Chondrocyte (in vitro differentiated cells): Measurements from ENCODE around the gene SORBS2. TPM values are rescaled to one million over a fixed set of nuclear protein-coding genes. Genes with fewer than 3 reads are reported as not detected.

Experiments
- DNase-seq: peaks from one replicate; pipeline ENCODE4 v3.0.0; 2021; ENCODE audit warnings: mixed read lengths, low spot score
- H3K27ac Mint-ChIP-seq: one replicate; pipeline ENCODE4 v1.8.0; 2021; ENCODE audit warnings: mild to moderate bottlenecking, moderate library complexity, mixed read lengths; ENCODE audit not compliant: unreplicated experiment
- H3K27me3 Mint-ChIP-seq: 2 replicates; pipeline ENCODE4 v1.8.0; 2021; ENCODE audit warnings: low read depth, mixed read lengths
- H3K36me3 Mint-ChIP-seq: 2 replicates; pipeline ENCODE4 v1.8.0; 2021; ENCODE audit warnings: low read depth, mixed read lengths
- H3K4me1 Mint-ChIP-seq: 2 replicates; pipeline ENCODE4 v1.8.0; 2021; ENCODE audit warnings: low read depth, mild to moderate bottlenecking, mixed read lengths
- H3K4me3 Mint-ChIP-seq: one replicate; pipeline ENCODE4 v1.8.0; 2021; ENCODE audit warnings: mild to moderate bottlenecking, moderate library complexity, mixed read lengths; ENCODE audit not compliant: unreplicated experiment
- H3K9me3 Mint-ChIP-seq: 2 replicates; pipeline ENCODE4 v1.8.0; 2021; ENCODE audit warnings: low read depth, mixed read lengths
- CTCF ChIP-seq: fragments of 200-600 bp; sonication (generic); IDR thresholded peaks from 2 replicates; pipeline ENCODE4 v1.5.0; 2021; ENCODE audit warnings: antibody characterized with exemption, mild to moderate bottlenecking, moderate library complexity
- total RNA-seq: library from RNA; stranded (reverse); gene quantifications from 3 replicates; pipeline ENCODE4 v1.2.1, GENCODE V29; 2021

SORBS2 gene
- total RNA-seq, 1 donor from 2014 or later, result 104 TPM

- Mint-ChIP-seq H3K27ac (no peak overlapping the region), H3K36me3 (no peaks in the 10 kb centered on the region), H3K4me3 (no peak overlapping the region), H3K9me3 (peaks cover 2% of the 10 kb centered on the region), H3K4me1 (peaks cover 14% of the 10 kb centered on the region), H3K27me3 (no peaks in the 10 kb centered on the region)
- TF ChIP-seq CTCF, result no peak
- no peak for DNase-seq
Measured at GRCh38 chr4:185834778-185835177, 22.8 kb upstream of the SORBS2 start.

GRCh38 chr4:185834088-185834487 lies 22.1 kb upstream of the SORBS2 start:
- TF ChIP-seq CTCF, result no peak
- H3K4me1 Mint-ChIP-seq, result peaks cover 14% of the 10 kb centered on the region
- H3K27ac Mint-ChIP-seq, result no peak overlapping the region
- H3K36me3 Mint-ChIP-seq, result no peaks in the 10 kb centered on the region
- no peak overlapping the region for H3K4me3 Mint-ChIP-seq
- peaks cover 2% of the 10 kb centered on the region for H3K9me3 Mint-ChIP-seq
- no peaks in the 10 kb centered on the region for H3K27me3 Mint-ChIP-seq
- no peak for DNase-seq

- Mint-ChIP-seq H3K36me3 (no peaks in the 10 kb centered on the region), H3K27ac (no peak overlapping the region), H3K9me3 (peaks cover 2% of the 10 kb centered on the region), H3K27me3 (no peaks in the 10 kb centered on the region), H3K4me1 (peaks cover 14% of the 10 kb centered on the region), H3K4me3 (no peak overlapping the region)
- TF ChIP-seq CTCF, result no peak
- DNase-seq, result no peak
Measured at GRCh38 chr4:185833055-185833598, 21.1 kb upstream of the SORBS2 start.

GRCh38 chr4:185831125-185831815 lies 19.3 kb upstream of the SORBS2 start:
- Mint-ChIP-seq H3K36me3 (no peaks in the 10 kb centered on the region), H3K27me3 (no peaks in the 10 kb centered on the region), H3K4me3 (no peak overlapping the region), H3K4me1 (peaks cover 14% of the 10 kb centered on the region), H3K27ac (no peak overlapping the region), H3K9me3 (peaks cover 2% of the 10 kb centered on the region)
- DNase-seq, result no peak
- TF ChIP-seq CTCF, result no peak

- Mint-ChIP-seq H3K9me3 (peaks cover 2% of the 10 kb centered on the region), H3K27me3 (no peaks in the 10 kb centered on the region), H3K36me3 (no peaks in the 10 kb centered on the region), H3K4me1 (peaks cover 15% of the 10 kb centered on the region), H3K4me3 (no peak overlapping the region), H3K27ac (no peak overlapping the region)
- DNase-seq, result no peak
- no peak for TF ChIP-seq CTCF
Measured at GRCh38 chr4:185830263-185830994, 18.4 kb upstream of the SORBS2 start.
